KOPT-K1 (cell line): Measurements from ENCODE around the gene CYP2S1.

Source experiments
- H3K27ac ChIP-seq: fragments of 200-600 bp; sonication (generic); 2 replicates; pipeline ENCODE4 v1.5.1; 2016; ENCODE audit warnings: antibody characterized with exemption, mild to moderate bottlenecking, low read depth, low read length; ENCODE audit not compliant: poor library complexity, severe bottlenecking
- H3K36me3 ChIP-seq: fragments of 200-600 bp; sonication (generic); 2 replicates; pipeline ENCODE4 v1.5.1; 2017; ENCODE audit warnings: antibody characterized with exemption, mild to moderate bottlenecking, low read length, moderate library complexity; ENCODE audit not compliant: insufficient read depth
- H3K9me3 ChIP-seq: fragments of 200-600 bp; sonication (generic); 2 replicates; pipeline ENCODE4 v1.5.1; 2017; ENCODE audit warnings: antibody characterized with exemption, low read length, mild to moderate bottlenecking; ENCODE audit not compliant: insufficient read depth, poor library complexity, severe bottlenecking

The CYP2S1 gene

GRCh38 chr19:41230067-41230857, 37.2 kb downstream of the CYP2S1 start:
- Histone ChIP-seq H3K27ac (no peak overlapping the region), H3K9me3 (no peaks in the 10 kb centered on the region), H3K36me3 (no peaks in the 10 kb centered on the region)

- no peak overlapping the region for H3K27ac ChIP-seq
- H3K36me3 ChIP-seq: no peaks in the 10 kb centered on the region
- no peaks in the 10 kb centered on the region for H3K9me3 ChIP-seq
Observed at GRCh38 chr19:41232686-41233085, 39.7 kb downstream of the CYP2S1 start.

- Histone ChIP-seq H3K36me3 (no peaks in the 10 kb centered on the region), H3K27ac (no peak overlapping the region), H3K9me3 (no peaks in the 10 kb centered on the region)
Observed at GRCh38 chr19:41233748-41234240, 40.8 kb downstream of the CYP2S1 start.

DNA sequence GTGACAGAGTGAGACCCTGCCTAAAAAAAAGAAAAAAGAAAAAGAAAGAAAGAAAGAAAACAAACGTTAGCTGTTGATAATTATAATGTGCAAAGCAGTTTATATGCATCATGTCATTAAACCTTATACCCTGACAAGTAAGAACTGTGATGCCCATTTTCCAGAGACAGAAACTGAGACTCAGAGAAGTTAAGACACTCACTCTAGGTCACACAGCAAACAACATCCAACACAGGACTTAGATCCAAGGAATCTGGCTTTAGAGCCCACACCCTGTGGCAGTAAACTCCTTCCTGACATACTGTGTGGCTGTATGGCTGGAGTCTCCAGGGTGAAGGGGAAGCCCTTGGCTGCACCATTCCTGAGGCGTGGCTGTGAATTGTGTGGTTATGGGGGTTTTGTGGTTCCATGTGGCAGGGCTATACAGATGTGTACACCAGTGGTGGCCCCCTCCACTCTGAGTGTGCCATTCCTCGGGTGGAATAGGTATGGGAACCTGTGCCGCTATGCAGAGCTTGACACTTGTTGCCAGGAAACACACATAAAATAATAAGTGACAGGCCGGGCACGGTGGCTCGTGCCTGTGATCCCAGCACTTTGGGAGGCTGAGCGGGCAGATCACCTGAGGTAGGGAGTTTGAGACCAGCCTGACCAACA, 41.6 kb downstream of the CYP2S1 start:
- Histone ChIP-seq H3K27ac (no peak overlapping the region), H3K36me3 (no peaks in the 10 kb centered on the region), H3K9me3 (no peaks in the 10 kb centered on the region)

DNA sequence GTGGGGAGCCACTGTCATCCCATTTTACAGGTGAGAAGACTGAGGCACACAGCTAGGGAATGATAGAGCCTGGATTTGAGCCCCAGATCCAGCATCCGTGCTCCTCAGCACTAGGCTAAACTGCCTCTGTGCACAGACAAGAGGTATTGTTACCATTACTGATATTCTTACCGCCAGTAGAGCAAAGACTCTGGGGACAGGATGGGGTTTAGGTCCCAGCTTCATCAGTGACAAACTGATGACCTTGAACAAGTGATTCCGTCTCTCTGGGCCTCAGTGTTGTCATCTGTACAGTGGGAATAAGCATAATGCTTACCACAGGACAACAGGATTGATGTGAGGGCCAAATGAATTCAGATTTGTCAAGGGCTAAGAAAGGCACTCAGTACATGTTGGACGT, 42.5 kb downstream of the CYP2S1 start:
- H3K9me3 ChIP-seq: no peaks in the 10 kb centered on the region
- H3K36me3 ChIP-seq: no peaks in the 10 kb centered on the region
- H3K27ac ChIP-seq: no peak overlapping the region

GRCh38 chr19:41238244-41238643, 45.2 kb downstream of the CYP2S1 start:
- Histone ChIP-seq H3K9me3 (no peaks in the 10 kb centered on the region), H3K27ac (no peak overlapping the region), H3K36me3 (no peaks in the 10 kb centered on the region)

DNA sequence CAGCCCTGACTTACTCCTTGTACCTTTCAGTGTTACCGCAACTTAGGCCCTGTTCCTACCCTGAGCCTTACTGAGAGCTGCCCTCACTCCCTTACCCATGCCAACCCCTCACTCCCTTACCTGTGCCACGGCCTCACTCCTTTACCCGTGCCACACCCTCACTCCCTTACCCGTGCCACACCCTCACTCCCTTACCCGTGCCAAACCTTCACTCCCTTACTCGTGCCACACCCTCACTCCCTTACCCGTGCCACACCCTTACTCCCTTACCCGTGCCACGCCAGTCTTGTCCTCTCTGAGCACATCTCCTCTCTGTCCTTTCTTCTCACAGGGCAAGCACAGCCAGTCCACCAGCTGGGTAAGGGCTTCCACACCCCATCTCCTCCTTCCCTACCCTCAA, 46.3 kb downstream of the CYP2S1 start:
- H3K9me3 ChIP-seq: no peaks in the 10 kb centered on the region
- no peaks in the 10 kb centered on the region for H3K36me3 ChIP-seq
- no peak overlapping the region for H3K27ac ChIP-seq

- no peak overlapping the region for H3K27ac ChIP-seq
- H3K36me3 ChIP-seq: no peaks in the 10 kb centered on the region
- no peaks in the 10 kb centered on the region for H3K9me3 ChIP-seq
Observed at GRCh38 chr19:41239961-41240574, 47.0 kb downstream of the CYP2S1 start.

DNA sequence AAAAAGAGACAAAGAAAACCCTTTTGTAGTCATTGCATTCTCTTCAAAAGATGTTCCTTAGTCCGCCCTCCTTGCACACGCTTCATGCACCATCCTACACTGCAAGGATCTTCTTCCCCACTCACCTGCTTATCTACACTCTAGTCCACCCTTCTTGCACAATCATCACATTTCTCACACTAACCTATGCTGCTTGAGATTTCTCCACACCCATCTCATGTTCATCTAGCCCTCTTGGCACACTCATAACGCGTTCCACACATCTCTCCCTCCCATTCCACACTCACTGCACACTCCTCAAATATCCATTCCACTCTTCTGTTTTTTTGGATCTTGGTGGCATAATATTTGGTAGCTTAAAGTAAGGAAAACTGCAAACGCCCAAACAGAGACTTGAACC, 48.8 kb downstream of the CYP2S1 start:
- Histone ChIP-seq H3K36me3 (no peaks in the 10 kb centered on the region), H3K9me3 (no peaks in the 10 kb centered on the region), H3K27ac (no peak overlapping the region)

DNA sequence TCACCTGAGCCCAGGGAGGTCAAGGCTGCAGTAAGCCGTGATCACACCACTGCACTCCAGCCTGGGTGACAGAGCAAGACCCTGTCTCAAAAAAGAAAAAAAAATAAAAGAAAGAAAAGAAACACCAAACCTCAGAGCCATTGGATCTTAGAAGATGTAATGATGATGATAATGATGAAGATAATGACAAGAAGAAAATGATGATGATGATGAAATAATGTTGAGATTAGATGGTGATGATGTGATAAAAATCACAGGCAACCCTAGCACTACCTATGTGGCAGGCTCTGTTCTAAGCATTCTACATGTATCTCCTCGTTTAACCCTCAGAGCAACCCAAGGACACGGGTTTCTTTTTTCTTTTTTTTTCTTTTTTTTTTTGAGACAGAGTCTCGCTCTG, 51.1 kb downstream of the CYP2S1 start:
- no peaks in the 10 kb centered on the region for H3K9me3 ChIP-seq
- no peak overlapping the region for H3K27ac ChIP-seq
- no peaks in the 10 kb centered on the region for H3K36me3 ChIP-seq

GRCh38 chr19:41245843-41246242, 52.8 kb downstream of the CYP2S1 start:
- Histone ChIP-seq H3K9me3 (no peaks in the 10 kb centered on the region), H3K36me3 (no peaks in the 10 kb centered on the region), H3K27ac (no peak overlapping the region)

DNA sequence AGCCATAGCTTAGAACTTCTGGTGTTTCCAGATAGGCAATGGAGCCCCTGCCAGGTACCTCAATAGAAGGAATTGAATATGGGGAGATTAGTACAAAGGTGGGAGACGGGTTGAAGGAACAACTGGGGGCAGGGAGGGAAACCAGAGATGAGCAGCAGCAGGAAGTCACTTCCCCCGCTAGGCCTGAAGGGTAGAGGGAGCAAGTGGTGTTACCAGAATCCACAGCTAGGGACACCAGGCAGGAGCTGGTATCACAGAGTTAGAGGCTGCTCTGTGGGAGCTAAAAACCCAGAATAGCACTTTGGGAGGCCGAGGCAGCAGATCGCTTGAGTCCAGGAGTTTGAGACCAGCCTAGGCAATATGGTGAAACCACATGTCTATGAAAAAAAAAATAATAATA, 55.9 kb downstream of the CYP2S1 start:
- Histone ChIP-seq H3K36me3 (no peaks in the 10 kb centered on the region), H3K9me3 (no peaks in the 10 kb centered on the region), H3K27ac (no peak overlapping the region)

GRCh38 chr19:41249707-41250423, 56.8 kb downstream of the CYP2S1 start:
- Histone ChIP-seq H3K9me3 (no peaks in the 10 kb centered on the region), H3K27ac (no peak overlapping the region), H3K36me3 (no peaks in the 10 kb centered on the region)

GRCh38 chr19:41253660-41254059, 60.6 kb downstream of the CYP2S1 start:
- H3K36me3 ChIP-seq: no peaks in the 10 kb centered on the region
- no peak overlapping the region for H3K27ac ChIP-seq
- H3K9me3 ChIP-seq: no peaks in the 10 kb centered on the region

- no peaks in the 10 kb centered on the region for H3K9me3 ChIP-seq
- H3K36me3 ChIP-seq: no peaks in the 10 kb centered on the region
- no peak overlapping the region for H3K27ac ChIP-seq
Observed at GRCh38 chr19:41255171-41255570, 62.2 kb downstream of the CYP2S1 start.
